ENCODE results near the gene PLEKHN1.
"Not testable (repeated sequence)": the region's sequence is repeated elsewhere in the genome, so short reads cannot be mapped to it uniquely, and the experiment has no call there.

The PLEKHN1 gene

DNA sequence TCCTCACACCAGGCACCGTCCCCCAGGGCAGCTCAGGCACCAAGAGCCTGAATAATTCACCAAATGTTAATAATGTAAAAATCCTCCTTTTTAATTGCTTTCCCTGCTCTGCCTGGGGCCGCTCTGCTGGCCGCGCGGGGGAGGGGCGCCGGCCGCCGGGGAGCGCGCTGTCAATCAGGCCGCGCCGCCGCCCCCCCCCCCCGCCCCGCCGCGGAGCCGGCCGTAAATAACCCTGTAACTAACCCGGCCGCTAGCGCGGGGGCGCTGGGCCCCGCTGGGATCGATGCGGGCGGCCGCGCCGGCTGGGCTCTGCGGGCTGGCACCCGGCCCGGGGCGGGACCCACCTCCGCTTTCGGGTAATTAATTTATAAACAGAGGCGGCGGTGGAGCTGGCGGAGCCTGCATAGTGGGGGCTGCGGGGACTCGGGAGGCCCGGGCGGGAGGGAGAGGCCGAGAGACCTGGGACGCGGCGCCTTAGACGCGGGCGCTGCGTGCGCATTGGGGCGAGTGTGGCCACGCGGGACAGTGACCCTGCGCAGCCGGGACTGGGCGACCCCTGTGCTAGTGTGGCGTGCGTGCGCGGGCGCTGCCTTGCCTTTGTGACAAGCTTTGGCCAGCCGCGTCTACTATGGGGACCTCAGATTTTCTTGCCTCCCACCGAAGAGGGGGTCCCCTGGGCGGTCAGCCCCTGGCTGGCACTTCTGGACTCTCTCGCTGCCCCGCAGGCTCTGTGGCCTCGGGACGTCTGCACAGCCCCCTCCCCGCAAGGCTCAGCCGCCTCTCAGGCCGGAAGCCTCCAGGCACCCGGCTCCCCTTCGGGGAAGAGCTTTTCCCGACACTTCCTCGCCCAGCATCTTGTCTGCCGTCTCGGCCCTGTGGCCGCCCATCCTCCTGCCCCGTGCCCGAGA lies 25.9 kb upstream of the PLEKHN1 start:
- no peak overlapping the region for H3K9ac ChIP-seq (ENCODE audit: low read length)
- H3K4me3 ChIP-seq (ENCODE audit: low read length), result peak overlapping the region; percentile 3
- H3K27me3 ChIP-seq (ENCODE audit: control insufficient read depth, insufficient read depth, low read length), result peaks cover 93% of the 10 kb centered on the region
- H3K36me3 ChIP-seq (ENCODE audit: control insufficient read depth, low read depth, low read length), result no peaks in the 10 kb centered on the region
- no peaks in the 10 kb centered on the region for H3K4me1 ChIP-seq (ENCODE audit: control insufficient read depth, low read depth, low read length)
- H3K9me3 ChIP-seq (ENCODE audit: control insufficient read depth, low read depth, low read length), result no peaks in the 10 kb centered on the region
- H3K27ac ChIP-seq (ENCODE audit: low read length), result no peak overlapping the region

DNA sequence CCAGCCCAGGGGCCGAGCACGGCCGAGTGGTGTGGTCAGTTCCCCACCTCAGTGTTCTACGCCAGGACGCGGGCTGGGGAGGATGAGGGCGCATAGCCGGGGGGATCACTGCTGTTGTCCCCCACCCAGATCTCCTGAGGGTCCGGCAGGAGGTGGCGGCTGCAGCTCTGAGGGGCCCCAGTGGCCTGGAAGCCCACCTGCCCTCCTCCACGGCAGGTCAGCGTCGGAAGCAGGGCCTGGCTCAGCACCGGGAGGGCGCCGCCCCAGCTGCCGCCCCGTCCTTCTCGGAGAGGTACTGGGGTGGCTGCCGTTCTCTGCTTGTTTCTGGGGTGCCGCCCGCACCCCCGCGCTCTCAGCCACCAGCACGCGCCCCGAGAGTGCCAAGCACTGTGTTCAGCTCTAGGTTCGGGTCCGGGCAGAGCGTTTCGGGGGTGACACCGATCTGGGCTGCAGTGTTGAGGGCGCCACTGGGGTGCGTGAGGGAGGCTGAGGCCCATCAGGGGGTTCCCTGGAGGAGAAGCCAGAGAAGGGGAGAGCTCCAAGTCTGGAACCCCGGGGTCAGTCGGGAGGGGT lies 25.2 kb upstream of the PLEKHN1 start:
- Histone ChIP-seq H3K36me3 (ENCODE audit: control insufficient read depth, low read depth, low read length) (no peaks in the 10 kb centered on the region), H3K4me3 (ENCODE audit: low read length) (peak overlapping the region; percentile 13)

GRCh38 chr1:941588-942383 lies 24.5 kb upstream of the PLEKHN1 start:
- Histone ChIP-seq H3K9ac (ENCODE audit: low read length) (no peak overlapping the region), H3K27ac (ENCODE audit: low read length) (no peak overlapping the region), H3K9me3 (ENCODE audit: control insufficient read depth, low read depth, low read length) (no peaks in the 10 kb centered on the region), H3K4me3 (ENCODE audit: low read length) (peak overlapping the region; percentile 17), H3K27me3 (ENCODE audit: control insufficient read depth, insufficient read depth, low read length) (peaks cover 78% of the 10 kb centered on the region), H3K36me3 (ENCODE audit: control insufficient read depth, low read depth, low read length) (no peaks in the 10 kb centered on the region), H3K4me1 (ENCODE audit: control insufficient read depth, low read depth, low read length) (no peaks in the 10 kb centered on the region)

More for the DNA sequence above, 25.2 kb upstream of the PLEKHN1 start:
- Histone ChIP-seq H3K9ac (ENCODE audit: low read length) (no peak overlapping the region), H3K4me1 (ENCODE audit: control insufficient read depth, low read depth, low read length) (no peaks in the 10 kb centered on the region), H3K9me3 (ENCODE audit: control insufficient read depth, low read depth, low read length) (no peaks in the 10 kb centered on the region), H3K27me3 (ENCODE audit: control insufficient read depth, insufficient read depth, low read length) (peaks cover 85% of the 10 kb centered on the region), H3K27ac (ENCODE audit: low read length) (no peak overlapping the region)

DNA sequence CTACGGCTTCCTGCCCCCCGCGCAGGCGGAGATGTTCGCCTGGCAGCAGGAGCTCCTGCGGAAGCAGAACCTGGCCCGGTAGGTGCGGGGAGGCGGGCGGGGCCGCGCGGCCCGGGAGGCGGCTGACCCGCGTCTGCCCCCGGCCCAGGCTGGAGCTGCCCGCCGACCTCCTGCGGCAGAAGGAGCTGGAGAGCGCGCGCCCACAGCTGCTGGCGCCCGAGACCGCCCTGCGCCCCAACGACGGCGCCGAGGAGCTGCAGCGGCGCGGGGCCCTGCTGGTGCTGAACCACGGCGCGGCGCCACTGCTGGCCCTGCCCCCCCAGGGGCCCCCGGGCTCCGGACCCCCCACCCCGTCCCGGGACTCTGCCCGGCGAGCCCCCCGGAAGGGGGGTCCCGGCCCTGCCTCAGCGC lies 23.9 kb upstream of the PLEKHN1 start:
- Histone ChIP-seq H3K4me3 (ENCODE audit: low read length) (peak overlapping the region; percentile 17), H3K9me3 (ENCODE audit: control insufficient read depth, low read depth, low read length) (no peaks in the 10 kb centered on the region), H3K4me1 (ENCODE audit: control insufficient read depth, low read depth, low read length) (no peaks in the 10 kb centered on the region), H3K36me3 (ENCODE audit: control insufficient read depth, low read depth, low read length) (peaks cover 5% of the 10 kb centered on the region), H3K9ac (ENCODE audit: low read length) (no peak overlapping the region), H3K27ac (ENCODE audit: low read length) (no peak overlapping the region), H3K27me3 (ENCODE audit: control insufficient read depth, insufficient read depth, low read length) (peaks cover 72% of the 10 kb centered on the region)

DNA sequence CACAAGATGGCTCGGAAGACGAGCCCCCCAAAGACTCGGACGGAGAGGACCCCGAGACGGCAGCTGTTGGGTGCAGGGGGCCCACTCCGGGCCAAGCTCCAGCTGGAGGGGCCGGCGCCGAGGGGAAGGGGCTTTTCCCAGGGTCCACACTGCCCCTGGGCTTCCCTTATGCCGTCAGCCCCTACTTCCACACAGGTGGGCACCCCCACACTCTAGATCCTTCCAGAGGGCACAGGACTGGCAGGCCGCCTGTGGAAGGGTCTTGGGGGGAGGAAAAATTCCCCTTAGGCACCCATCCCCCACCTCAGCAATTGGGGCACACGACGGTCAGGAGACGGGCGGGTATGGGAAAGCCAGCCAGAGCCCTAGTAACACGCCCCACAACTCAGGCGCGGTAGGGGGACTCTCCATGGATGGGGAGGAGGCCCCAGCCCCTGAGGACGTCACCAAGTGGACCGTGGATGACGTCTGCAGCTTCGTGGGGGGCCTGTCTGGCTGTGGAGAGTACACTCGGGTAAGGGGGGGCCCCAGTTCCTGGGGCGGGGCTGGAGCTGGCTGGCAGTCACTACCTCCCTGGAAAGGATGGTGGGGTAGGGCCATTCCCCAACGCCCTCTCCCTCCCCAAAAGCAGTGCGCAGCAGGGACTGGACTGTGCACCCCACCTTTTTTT lies 23.3 kb upstream of the PLEKHN1 start:
- no peaks in the 10 kb centered on the region for H3K9me3 ChIP-seq (ENCODE audit: control insufficient read depth, low read depth, low read length)
- no peak overlapping the region for H3K27ac ChIP-seq (ENCODE audit: low read length)
- no peak overlapping the region for H3K4me3 ChIP-seq (ENCODE audit: low read length)
- no peak overlapping the region for H3K9ac ChIP-seq (ENCODE audit: low read length)
- peaks cover 66% of the 10 kb centered on the region for H3K27me3 ChIP-seq (ENCODE audit: control insufficient read depth, insufficient read depth, low read length)
- H3K4me1 ChIP-seq (ENCODE audit: control insufficient read depth, low read depth, low read length), result no peaks in the 10 kb centered on the region
- H3K36me3 ChIP-seq (ENCODE audit: control insufficient read depth, low read depth, low read length), result peaks cover 9% of the 10 kb centered on the region

- Histone ChIP-seq H3K9ac (ENCODE audit: low read length) (no peak overlapping the region), H3K4me1 (ENCODE audit: control insufficient read depth, low read depth, low read length) (no peaks in the 10 kb centered on the region), H3K27ac (ENCODE audit: low read length) (no peak overlapping the region), H3K27me3 (ENCODE audit: control insufficient read depth, insufficient read depth, low read length) (peaks cover 59% of the 10 kb centered on the region), H3K36me3 (ENCODE audit: control insufficient read depth, low read depth, low read length) (peaks cover 12% of the 10 kb centered on the region), H3K4me3 (ENCODE audit: low read length) (no peak overlapping the region), H3K9me3 (ENCODE audit: control insufficient read depth, low read depth, low read length) (no peaks in the 10 kb centered on the region)
These were observed 22.5 kb upstream of the PLEKHN1 start for GRCh38 chr1:943545-944340.

DNA sequence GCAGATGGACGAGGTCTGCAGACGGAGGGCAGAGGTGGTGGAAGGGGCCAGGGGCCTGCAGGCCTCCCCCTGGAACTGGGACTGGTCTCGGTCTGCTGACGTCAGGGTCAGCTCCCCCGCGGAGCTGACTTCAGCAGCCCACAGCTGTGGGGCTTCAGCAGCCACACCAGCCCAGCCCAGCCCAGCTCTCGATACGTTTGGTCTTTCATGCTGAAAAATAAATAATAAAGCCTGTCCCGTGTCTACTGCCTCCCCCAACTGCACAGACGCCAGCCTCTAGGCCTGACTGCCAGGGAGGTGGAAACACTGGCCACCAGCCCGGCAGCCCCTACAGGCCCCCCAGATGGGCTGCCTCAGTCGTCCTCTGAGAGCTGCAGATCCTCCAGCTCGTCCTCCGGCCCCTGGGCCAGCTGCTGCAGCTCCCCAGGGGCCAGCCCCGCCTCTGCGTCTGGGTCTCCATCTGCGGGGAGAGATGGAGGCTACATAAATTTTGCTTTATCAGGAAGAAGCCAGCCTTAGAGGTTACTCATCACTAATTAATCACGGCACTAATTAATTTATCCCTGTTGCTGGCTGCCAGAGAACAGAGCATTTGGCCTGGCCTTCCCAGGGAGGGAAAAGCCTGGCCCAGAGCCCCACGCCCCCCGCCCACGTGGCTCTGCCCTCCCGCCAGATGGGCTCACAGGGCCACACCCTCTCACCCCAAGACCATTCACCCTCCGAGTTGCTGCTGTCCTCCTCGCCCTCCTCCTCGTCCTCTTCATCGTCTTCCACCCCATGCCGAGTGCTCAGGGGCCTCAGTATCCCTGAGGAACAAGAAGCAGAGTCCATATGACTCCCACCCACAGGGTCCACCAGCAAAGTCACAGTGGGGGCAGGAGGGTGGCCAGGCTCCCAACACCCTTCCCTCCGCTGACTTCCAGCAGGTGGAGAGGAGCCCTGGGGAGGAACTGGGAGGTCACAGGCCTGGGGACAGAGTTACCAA lies 21.6 kb upstream of the PLEKHN1 start:
- no peaks in the 10 kb centered on the region for H3K4me1 ChIP-seq (ENCODE audit: control insufficient read depth, low read depth, low read length)
- no peak overlapping the region for H3K4me3 ChIP-seq (ENCODE audit: low read length)
- peaks cover 50% of the 10 kb centered on the region for H3K27me3 ChIP-seq (ENCODE audit: control insufficient read depth, insufficient read depth, low read length)
- H3K27ac ChIP-seq (ENCODE audit: low read length), result no peak overlapping the region
- peaks cover 20% of the 10 kb centered on the region for H3K36me3 ChIP-seq (ENCODE audit: control insufficient read depth, low read depth, low read length)
- no peaks in the 10 kb centered on the region for H3K9me3 ChIP-seq (ENCODE audit: control insufficient read depth, low read depth, low read length)
- no peak overlapping the region for H3K9ac ChIP-seq (ENCODE audit: low read length)

- Histone ChIP-seq H3K27ac (ENCODE audit: low read length) (no peak overlapping the region), H3K27me3 (ENCODE audit: control insufficient read depth, insufficient read depth, low read length) (peaks cover 37% of the 10 kb centered on the region), H3K4me1 (ENCODE audit: control insufficient read depth, low read depth, low read length) (no peaks in the 10 kb centered on the region), H3K36me3 (ENCODE audit: control insufficient read depth, low read depth, low read length) (peaks cover 31% of the 10 kb centered on the region), H3K9me3 (ENCODE audit: control insufficient read depth, low read depth, low read length) (no peaks in the 10 kb centered on the region), H3K4me3 (ENCODE audit: low read length) (no peak overlapping the region), H3K9ac (ENCODE audit: low read length) (no peak overlapping the region)
These were observed 20.4 kb upstream of the PLEKHN1 start for GRCh38 chr1:945688-946556.

DNA sequence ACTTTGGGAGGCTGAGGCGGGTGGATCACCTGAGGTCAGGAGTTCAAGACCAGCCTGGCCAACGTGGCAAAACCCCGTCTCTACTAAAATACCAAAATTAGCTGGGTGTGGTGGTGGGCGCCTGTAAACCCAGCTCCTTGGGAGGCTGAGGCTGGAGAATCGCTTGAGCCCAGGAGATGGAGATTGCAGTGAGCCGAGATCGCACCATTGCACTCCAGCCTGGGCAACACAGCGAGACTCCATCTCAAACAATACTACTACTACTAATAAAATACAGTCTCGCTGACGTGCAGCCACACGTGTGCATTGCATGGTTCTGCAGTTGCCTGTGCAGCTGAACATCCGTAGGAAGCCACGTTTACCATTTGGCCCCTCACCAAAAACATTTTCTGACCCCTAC lies 19.5 kb upstream of the PLEKHN1 start:
- not testable (repeated sequence) for H3K4me1 ChIP-seq (ENCODE audit: control insufficient read depth, low read depth, low read length); H3K9ac ChIP-seq (ENCODE audit: low read length); H3K4me3 ChIP-seq (ENCODE audit: low read length); H3K9me3 ChIP-seq (ENCODE audit: control insufficient read depth, low read depth, low read length); H3K27ac ChIP-seq (ENCODE audit: low read length)
- Histone ChIP-seq H3K27me3 (ENCODE audit: control insufficient read depth, insufficient read depth, low read length) (peaks cover 28% of the 10 kb centered on the region), H3K36me3 (ENCODE audit: control insufficient read depth, low read depth, low read length) (peaks cover 34% of the 10 kb centered on the region)
